ENCODE results near the gene CCND1. TPM values are rescaled to one million over a fixed set of nuclear protein-coding genes. Genes with fewer than 3 reads are reported as not detected.

CCND1 gene
- total RNA-seq, 4 donors from 2014 or later, result 54.4 to 92.7 (median 62.0) TPM

- H3K36me3 ChIP-seq, result peaks cover 19 to 83% (median 72%) of the 10 kb centered on the region in 4 donors
These were observed 9.9 kb downstream of the CCND1 start for GRCh38 chr11:69650832-69651344.

DNA sequence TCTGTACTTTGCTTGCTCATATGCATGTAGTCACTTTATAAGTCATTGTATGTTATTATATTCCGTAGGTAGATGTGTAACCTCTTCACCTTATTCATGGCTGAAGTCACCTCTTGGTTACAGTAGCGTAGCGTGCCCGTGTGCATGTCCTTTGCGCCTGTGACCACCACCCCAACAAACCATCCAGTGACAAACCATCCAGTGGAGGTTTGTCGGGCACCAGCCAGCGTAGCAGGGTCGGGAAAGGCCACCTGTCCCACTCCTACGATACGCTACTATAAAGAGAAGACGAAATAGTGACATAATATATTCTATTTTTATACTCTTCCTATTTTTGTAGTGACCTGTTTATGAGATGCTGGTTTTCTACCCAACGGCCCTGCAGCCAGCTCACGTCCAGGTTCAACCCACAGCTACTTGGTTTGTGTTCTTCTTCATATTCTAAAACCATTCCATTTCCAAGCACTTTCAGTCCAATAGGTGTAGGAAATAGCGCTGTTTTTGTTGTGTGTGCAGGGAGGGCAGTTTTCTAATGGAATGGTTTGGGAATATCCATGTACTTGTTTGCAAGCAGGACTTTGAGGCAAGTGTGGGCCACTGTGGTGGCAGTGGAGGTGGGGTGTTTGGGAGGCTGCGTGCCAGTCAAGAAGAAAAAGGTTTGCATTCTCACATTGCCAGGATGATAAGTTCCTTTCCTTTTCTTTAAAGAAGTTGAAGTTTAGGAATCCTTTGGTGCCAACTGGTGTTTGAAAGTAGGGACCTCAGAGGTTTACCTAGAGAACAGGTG lies 11.1 kb downstream of the CCND1 start:
- H3K4me1 ChIP-seq, result peaks cover 0 to 4% (median 0%) of the 10 kb centered on the region in 4 donors
- H3K36me3 ChIP-seq, result peaks cover 19 to 75% (median 69%) of the 10 kb centered on the region in 4 donors
- H3K27ac ChIP-seq (replicated peaks in 1 of 4), result no peak overlapping the region
- no peak overlapping the region for H3K4me3 ChIP-seq
- intact Hi-C loops (cut with DNase I), result no loop called here
- 83% methylated on average over 15 of the region's 15 CpGs for WGBS
- H3K27me3 ChIP-seq, result no peaks in the 10 kb centered on the region
- no peaks in the 10 kb centered on the region for H3K9me3 ChIP-seq
- no peak for TF ChIP-seq POLR2AphosphoS5 (IDR thresholded peaks at IDR 0.05)
- no peak for TF ChIP-seq POLR2A (IDR thresholded peaks at IDR 0.05; ENCODE audit: low read depth)
- no peak for TF ChIP-seq CTCF (IDR thresholded peaks at IDR 0.05)
- no peak for TF ChIP-seq EP300 (IDR thresholded peaks at IDR 0.05)
- DNase-seq (ENCODE audit: extremely low spot score), result no peak

More at GRCh38 chr11:69650832-69651344, 9.9 kb downstream of the CCND1 start:
- no peak for DNase-seq (ENCODE audit: extremely low spot score)
- Histone ChIP-seq H3K27me3 (no peaks in the 10 kb centered on the region), H3K27ac (replicated peaks in 1 of 4) (no peak overlapping the region), H3K4me1 (peaks cover 0 to 11% (median 10%) of the 10 kb centered on the region in 4 donors), H3K4me3 (no peak overlapping the region), H3K9me3 (no peaks in the 10 kb centered on the region)
- WGBS, result 87% methylated on average over 21 of the region's 23 CpGs
- intact Hi-C loops (cut with DNase I), result no loop called here
- TF ChIP-seq CTCF (IDR thresholded peaks at IDR 0.05), result no peak
- TF ChIP-seq POLR2A (IDR thresholded peaks at IDR 0.05; ENCODE audit: low read depth), result no peak
- no peak for TF ChIP-seq POLR2AphosphoS5 (IDR thresholded peaks at IDR 0.05)

DNA sequence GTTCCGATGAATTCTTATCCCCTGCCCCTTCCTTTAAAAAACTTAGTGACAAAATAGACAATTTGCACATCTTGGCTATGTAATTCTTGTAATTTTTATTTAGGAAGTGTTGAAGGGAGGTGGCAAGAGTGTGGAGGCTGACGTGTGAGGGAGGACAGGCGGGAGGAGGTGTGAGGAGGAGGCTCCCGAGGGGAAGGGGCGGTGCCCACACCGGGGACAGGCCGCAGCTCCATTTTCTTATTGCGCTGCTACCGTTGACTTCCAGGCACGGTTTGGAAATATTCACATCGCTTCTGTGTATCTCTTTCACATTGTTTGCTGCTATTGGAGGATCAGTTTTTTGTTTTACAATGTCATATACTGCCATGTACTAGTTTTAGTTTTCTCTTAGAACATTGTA lies 12.0 kb downstream of the CCND1 start:
- 82% methylated on average over 11 of the region's 11 CpGs for WGBS
- Histone ChIP-seq H3K27ac (replicated peaks in 1 of 4) (no peak overlapping the region), H3K36me3 (peaks cover 19 to 67% (median 62%) of the 10 kb centered on the region in 4 donors)

GRCh38 chr11:69653406-69653960 lies 12.5 kb downstream of the CCND1 start:
- Histone ChIP-seq H3K36me3 (peaks cover 19 to 63% (median 58%) of the 10 kb centered on the region in 4 donors), H3K27me3 (no peaks in the 10 kb centered on the region)
- DNase-seq (ENCODE audit: extremely low spot score), result no peak

More for the DNA sequence above, 12.0 kb downstream of the CCND1 start:
- DNase-seq (ENCODE audit: extremely low spot score), result no peak
- intact Hi-C loops (cut with DNase I), result no loop called here
- TF ChIP-seq EP300 (IDR thresholded peaks at IDR 0.05), result no peak
- no peak for TF ChIP-seq CTCF (IDR thresholded peaks at IDR 0.05)
- TF ChIP-seq POLR2A (IDR thresholded peaks at IDR 0.05; ENCODE audit: low read depth), result no peak
- no peak for TF ChIP-seq POLR2AphosphoS5 (IDR thresholded peaks at IDR 0.05)
- no peaks in the 10 kb centered on the region for H3K9me3 ChIP-seq
- no peaks in the 10 kb centered on the region for H3K27me3 ChIP-seq
- peaks cover 0 to 4% (median 1%) of the 10 kb centered on the region in 4 donors for H3K4me1 ChIP-seq
- H3K4me3 ChIP-seq, result no peak overlapping the region

More at GRCh38 chr11:69653406-69653960, 12.5 kb downstream of the CCND1 start:
- H3K4me1 ChIP-seq, result peaks cover 0 to 6% (median 2%) of the 10 kb centered on the region in 4 donors
- TF ChIP-seq POLR2AphosphoS5 (IDR thresholded peaks at IDR 0.05), result no peak
- TF ChIP-seq EP300 (IDR thresholded peaks at IDR 0.05), result no peak
- TF ChIP-seq POLR2A (IDR thresholded peaks at IDR 0.05; ENCODE audit: low read depth), result no peak
- no peak for TF ChIP-seq CTCF (IDR thresholded peaks at IDR 0.05)
- H3K4me3 ChIP-seq, result no peak overlapping the region
- no peaks in the 10 kb centered on the region for H3K9me3 ChIP-seq
- no peak overlapping the region for H3K27ac ChIP-seq (replicated peaks in 1 of 4)
- intact Hi-C loops (cut with DNase I), result no loop called here
- 87% methylated on average over 23 of the region's 23 CpGs for WGBS
